GM13976 (cell line): ENCODE results near the gene UTY.

Source experiments
- DNase-seq: peaks from one replicate; pipeline ENCODE4 v3.0.0; 2012; ENCODE audit warnings: low spot score
- in situ Hi-C: fragments of 300-500 bp; cut with MboI; formaldehyde crosslinking; loops from one replicate; pipeline ENCODE4 v1.12.0; 2022; ENCODE audit warnings: low sequenced_read_pairs, mixed read lengths, inconsistent platforms; ENCODE audit not compliant: unreplicated experiment
- TF ChIP-seq, protein P1 (sequence below): IDR thresholded peaks from 2 replicates; pipeline ENCODE4 v1.5.1; 2012; ENCODE audit warnings: borderline replicate concordance, mild to moderate bottlenecking; ENCODE audit not compliant: insufficient read depth; ENCODE audit errors: extremely low read depth, missing control alignments, control extremely low read depth

UTY gene

DNA sequence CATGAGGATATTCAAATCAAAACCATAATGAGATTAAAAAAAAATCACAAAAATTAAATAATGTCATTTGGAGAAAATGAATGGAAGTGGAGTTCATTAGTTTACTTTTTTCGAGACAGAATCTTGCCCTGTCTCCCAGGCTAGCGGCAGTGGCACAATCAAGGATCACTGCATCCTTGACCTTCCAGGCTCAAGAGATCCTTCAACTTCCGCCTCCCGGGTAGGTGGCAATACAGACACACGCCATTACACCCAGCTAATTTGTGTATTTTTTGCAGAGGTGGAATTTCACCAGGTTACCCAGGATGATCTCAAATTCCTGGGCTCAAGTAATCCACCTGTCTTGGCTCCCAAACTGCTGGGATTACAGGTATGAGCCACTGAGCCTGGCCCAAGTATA is 236.1 kb downstream of the UTY start:
- TF ChIP-seq, protein P1, sequence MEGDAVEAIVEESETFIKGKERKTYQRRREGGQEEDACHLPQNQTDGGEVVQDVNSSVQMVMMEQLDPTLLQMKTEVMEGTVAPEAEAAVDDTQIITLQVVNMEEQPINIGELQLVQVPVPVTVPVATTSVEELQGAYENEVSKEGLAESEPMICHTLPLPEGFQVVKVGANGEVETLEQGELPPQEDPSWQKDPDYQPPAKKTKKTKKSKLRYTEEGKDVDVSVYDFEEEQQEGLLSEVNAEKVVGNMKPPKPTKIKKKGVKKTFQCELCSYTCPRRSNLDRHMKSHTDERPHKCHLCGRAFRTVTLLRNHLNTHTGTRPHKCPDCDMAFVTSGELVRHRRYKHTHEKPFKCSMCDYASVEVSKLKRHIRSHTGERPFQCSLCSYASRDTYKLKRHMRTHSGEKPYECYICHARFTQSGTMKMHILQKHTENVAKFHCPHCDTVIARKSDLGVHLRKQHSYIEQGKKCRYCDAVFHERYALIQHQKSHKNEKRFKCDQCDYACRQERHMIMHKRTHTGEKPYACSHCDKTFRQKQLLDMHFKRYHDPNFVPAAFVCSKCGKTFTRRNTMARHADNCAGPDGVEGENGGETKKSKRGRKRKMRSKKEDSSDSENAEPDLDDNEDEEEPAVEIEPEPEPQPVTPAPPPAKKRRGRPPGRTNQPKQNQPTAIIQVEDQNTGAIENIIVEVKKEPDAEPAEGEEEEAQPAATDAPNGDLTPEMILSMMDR, result no peak
- no peak for DNase-seq
- in situ Hi-C loops, result no loop called here

DNA sequence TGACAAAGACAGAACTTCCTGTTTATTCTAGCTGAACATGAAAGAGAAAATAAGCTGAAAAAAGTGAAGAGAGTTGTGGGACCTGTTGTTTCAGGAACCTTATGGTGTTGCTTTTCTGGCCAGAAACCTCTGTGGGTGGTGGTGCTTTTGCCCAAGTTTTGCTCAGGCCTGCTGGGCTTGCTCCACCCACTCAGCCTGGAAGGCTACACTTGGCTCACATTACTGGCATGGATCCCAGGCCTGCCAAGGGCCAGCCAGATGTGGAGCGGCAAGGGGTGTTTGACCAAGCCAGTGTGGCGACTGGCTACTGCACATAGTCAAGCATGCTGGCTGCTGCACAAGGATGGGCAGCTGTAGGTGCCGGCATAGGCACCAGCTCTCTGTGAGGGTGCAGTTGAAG is 245.9 kb downstream of the UTY start:
- DNase-seq, result no peak
- in situ Hi-C loops, result no loop called here
- TF ChIP-seq, protein P1, result no peak

DNA sequence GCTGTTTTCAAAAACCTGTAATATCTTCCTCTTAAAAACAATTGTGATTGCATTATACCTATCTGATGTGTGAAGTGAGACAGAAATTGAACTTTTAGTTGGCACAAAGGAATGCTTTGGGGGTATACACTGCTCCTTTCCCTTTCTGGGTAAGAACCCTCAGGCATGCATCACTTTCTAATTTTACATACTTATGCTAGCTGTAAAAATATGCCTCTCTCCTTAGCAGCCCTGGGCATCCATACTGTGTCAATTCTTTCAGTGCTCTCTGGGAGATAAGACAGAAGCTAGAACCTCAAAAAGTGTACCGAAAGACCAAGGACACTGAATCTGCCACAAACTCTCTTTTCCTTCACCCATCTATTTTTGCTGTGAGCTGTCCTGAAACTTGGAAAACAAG is 246.7 kb downstream of the UTY start:
- no peak for DNase-seq

DNA sequence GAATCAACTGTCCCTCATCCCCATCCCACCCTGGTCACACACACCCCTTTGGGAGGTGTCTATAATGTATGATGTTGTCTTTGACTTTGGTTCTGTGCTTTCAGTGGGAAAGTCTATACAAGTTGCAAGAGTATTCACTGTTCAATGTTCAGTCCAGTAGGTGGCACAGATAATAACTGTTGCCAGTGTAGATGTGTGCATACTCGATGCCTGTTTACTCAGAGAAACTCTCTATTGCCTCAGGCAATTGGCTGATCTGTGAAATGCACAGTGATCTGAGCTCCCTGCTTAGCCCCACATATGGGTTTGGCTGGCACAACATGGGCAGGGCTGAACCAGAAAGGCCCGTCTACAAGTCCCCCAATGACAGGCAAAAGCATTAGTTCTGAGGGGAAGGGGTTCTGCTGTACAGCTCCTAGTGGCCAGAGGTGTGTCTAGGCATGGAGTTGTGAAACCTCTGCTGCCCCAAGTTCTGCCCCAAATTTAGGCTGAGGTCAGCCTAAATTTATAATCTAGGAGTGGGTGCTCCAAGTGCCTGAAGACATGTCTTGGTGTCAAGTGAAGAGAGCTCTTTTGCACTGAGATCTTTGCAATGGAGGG is 252.4 kb downstream of the UTY start:
- TF ChIP-seq, protein P1, result no peak
- DNase-seq, result no peak
- in situ Hi-C loops, result no loop called here

More for the DNA sequence above, 246.7 kb downstream of the UTY start:
- TF ChIP-seq, protein P1, result no peak
- in situ Hi-C loops, result no loop called here

DNA sequence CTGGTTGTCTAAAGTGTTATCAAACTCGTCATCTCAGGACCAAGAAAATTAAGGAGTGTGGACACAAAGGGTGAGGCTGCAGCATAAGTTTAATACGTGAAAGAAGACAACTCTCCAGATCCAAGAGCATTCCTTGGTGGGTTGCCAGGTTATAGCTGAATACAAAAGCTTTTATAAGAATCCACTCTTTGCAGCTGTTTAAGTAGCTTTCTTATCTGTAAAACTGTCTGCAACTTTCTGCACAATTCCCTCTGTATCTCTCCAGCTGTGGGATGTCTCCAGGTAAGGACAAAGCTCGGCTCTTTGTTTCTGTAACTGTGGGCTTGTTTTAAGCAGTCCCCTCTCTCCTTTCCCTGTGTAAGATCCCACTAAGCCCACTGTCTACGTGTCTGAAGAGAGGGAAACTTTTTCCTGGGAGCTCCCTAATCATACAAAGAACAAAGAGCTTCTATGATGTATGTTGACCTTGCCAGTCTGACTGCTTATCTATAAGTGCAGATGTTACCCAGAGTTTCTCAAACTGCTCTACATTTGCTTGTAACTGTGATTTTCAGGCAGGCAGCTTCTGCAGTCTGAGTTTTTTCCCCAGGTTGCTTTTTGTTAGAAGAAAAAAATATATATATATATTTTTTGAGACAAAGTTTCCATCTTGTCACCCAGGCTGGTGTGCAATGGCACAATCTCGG is 268.7 kb downstream of the UTY start:
- in situ Hi-C loops, result no loop called here
- TF ChIP-seq, protein P1, result no peak
- DNase-seq, result no peak

DNA sequence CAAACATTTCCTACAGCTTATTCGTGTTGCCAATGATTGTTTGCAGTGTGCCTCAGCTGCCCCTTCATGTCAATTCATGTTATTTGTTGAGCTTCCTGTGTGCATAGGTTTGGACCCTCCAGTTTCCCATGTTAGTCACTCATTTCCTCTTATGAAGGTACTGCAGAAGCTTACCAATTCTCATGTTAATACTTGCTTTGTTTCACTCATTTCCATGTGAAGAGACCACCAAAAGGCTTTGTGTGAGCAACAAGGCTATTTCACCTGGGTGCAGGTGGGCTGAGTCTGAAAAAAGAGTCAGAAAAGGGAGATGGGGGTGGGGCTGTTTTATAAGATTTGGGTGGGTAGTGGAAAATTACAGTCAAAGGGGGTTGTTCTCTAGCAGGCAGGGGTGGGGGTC is 274.6 kb downstream of the UTY start:
- DNase-seq, result no peak
- in situ Hi-C loops, result no loop called here
- TF ChIP-seq, protein P1, result no peak
